Erythroblast (primary cell): ENCODE measurements around the gene DUS1L.
A peak's percentile ranks its signal among the peaks of the same experiment; 100 is the strongest.

Experiments
- DNase-seq, 2 experiments: peaks; one replicate each; lab custom pipeline; 2025; lab: John Stamatoyannopoulos, UW
- GATA1 ChIP-seq: IDR thresholded peaks from 2 replicates; pipeline ENCODE4 v1.6.1; 2011; ENCODE audit warnings: low read depth, mild to moderate bottlenecking, control low read depth, low read length, moderate library complexity
- POLR2A ChIP-seq: IDR thresholded peaks from 2 replicates; pipeline ENCODE4 v1.6.1; 2011; ENCODE audit warnings: mild to moderate bottlenecking, low read length

Gene DUS1L

DNA sequence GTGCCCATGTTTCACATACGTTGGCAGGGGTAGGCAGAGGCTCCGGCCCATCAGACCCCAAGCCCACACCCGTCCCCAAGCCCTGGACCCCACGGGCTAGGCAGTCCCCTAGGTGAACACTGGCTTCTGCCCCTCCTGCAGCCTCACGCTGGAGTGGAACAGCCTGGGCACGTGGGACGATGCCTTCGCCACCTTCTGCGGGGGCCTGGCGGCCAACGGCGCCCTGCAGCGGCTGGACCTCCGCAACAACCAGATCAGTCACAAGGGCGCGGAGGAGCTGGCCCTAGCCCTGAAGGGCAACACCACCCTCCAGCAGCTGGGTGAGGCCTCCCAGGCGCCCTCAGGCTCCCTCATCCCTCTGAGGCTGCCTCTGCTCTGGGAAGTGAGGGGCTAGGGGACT lies 40.7 kb downstream of the DUS1L start:
- no peak for DNase-seq
- no peak for TF ChIP-seq POLR2A
- no peak for TF ChIP-seq GATA1

DNA sequence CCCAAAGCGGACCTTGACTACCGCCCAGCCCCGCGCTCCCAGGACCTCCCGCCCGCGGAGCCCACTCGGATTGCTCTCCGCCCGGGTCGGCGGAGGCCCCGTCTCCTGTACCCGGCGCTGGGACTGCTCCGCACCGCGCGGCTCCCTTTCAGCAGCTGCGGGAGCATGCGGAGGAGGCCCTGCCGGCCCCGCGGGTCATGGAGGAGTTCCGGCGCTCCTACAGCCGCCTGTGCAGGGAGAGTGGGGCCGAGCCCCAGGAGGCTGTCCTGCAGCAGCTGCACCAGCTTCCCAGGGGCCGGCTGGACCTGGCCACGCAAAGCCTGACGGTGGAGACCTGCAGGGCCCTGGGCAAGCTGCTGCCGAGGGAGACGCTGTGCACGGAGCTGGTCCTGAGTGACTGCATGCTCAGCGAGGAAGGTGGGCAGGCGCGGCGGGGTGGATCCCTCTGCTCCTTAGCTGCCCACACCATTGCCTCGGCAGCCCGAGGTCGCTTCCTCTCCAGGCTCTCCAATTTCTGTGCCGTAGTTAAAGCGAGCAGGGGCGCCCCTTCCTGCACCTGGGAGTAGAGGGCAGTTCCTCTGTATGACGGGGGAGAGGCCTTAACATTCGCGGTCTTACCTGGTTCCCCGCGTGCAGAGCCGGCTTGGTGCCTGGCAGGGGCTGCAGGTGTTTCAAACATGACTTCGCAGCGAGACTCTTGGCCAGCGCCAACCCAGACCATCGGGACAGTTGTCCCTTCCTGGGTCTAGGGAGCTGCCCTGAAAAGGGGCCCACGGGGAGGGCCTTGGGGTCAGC lies 42.0 kb downstream of the DUS1L start:
- no peak for TF ChIP-seq GATA1
- no peak for TF ChIP-seq POLR2A
- DNase-seq = peak; percentile 63 to 66

DNA sequence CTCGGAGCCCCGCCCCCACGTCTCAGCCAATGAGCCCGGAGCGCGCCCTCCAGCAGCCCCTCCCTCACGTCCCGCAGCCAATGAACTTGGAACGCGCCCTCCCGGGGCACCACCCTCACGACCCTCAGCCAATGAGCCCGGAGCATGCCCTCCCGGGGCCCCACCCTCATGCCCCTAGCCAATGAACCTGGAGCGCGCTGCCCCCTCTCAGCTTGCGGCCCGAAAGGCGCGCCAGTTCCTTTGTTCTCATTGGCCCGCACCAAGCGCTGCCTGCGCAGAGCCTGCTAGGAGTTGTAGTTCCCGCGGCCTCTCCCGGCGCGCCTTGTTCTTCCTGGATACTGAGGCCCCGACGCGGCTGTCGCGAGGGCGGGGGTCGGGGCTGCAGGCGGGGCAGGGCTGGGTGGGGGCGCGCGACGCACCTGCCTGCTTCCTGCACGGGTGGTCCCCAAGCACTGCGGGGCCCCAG lies 42.6 kb downstream of the DUS1L start, which contains the start of gene LRRC45:
TSS of gene LRRC45 (plus strand) at position 325 of the 466 bp plus-strand sequence. CDS start 339 bp downstream, outside the sequence.
- DNase-seq = peak; percentile 100
- TF ChIP-seq GATA1 (no peak), POLR2A (no peak)

DNA sequence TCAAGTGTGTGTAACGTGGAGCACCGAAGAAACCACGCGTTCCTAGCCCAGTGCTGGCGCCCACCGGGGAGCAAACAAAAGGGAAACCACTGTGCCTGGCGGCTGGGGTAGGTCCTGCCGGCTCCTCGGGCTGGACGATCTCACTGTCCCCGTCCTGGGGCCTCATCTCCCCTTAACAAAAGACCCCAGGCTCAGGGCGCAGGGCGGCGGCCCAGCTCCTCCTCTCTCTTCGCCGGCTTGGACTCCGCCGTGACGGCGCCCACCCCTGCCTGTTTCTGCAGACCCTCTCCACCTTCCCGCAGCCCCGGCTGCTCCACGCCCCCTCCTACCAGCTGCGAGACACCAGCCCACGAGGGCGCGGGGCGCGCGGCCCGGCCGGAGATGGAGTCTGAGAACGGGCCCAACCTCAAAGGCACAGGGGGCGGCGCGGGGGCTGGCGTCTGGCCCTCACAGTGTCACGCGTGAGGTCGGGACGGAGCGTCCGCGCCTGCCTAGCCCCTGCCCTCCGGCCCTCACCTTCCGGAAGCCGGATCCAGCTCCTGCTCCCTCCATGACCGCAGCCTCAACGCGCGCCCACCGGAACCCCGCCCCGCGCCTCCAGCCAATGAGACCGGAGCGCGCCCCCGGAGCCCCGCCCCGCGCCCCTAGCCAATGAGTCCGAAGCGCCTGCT lies 43.2 kb downstream of the DUS1L start, which contains the start of gene CENPX:
TSS of gene CENPX (minus strand) at position 569 of the 671 bp plus-strand sequence. CDS start at position 552, 17 bp downstream.
- peak; percentile 41 for TF ChIP-seq POLR2A
- TF ChIP-seq GATA1 = no peak
- peak; percentile 51 to 63 for DNase-seq

DNA sequence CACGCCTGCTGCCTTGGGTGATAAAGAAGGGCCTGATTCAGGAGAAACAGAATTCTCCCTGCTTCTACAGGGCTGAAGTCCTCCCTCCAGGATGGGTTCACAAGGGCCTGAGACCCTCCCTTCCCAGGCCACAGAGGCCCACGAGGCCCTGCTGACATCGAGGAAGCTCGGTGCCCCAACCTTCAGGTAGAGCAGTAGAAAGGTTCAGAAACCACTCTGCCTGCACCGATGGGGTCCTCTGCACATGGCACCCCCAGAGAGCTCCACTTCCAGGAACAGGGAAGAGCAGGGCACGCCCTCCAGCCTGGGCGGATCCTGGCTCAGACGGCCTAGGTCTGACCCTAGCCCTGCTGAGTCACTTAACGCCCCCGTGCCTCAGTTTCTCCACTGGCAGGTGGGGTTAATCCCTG lies 43.7 kb downstream of the DUS1L start:
- DNase-seq = no peak
- no peak for TF ChIP-seq POLR2A
- no peak for TF ChIP-seq GATA1

DNA sequence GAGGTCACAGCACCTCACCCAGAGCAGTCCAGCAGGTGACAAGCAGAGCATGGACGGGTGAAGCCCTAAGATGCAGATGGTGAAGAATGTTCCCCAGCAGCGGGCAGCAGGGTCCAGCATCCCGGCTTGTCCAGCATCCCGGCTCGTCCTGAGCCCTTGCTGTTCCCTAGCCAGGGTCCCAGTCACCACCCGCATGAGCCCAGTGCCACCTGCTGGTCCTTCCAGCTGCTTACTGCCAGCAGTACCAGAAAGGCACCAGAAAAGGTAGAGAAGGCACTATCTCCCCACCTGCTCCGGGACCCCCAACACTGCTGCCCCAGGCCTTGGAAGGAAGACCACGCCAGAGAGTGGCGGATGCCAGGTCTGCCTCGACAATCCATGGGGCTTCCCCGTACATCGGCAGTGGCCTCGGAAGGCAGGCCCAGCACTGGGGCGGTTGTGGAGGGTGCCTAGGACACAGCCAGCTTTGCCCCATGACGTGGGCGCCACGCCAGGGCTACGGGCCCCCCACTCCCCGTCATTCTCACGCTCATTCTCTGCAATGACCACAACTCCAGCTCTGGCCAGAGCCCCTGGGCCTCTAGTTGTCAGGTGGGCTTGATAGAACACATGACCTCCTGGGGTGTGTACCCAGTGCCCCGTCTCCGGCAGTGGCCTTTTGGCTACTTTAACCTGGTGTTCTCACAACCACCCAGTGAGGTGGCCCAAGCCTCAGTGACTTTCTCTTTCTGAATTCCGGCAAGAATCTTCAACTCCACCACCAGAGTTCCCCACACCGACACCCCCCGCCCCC lies 44.3 kb downstream of the DUS1L start:
- DNase-seq = peak; percentile 67 to 69
- TF ChIP-seq POLR2A = no peak
- TF ChIP-seq GATA1 = no peak

DNA sequence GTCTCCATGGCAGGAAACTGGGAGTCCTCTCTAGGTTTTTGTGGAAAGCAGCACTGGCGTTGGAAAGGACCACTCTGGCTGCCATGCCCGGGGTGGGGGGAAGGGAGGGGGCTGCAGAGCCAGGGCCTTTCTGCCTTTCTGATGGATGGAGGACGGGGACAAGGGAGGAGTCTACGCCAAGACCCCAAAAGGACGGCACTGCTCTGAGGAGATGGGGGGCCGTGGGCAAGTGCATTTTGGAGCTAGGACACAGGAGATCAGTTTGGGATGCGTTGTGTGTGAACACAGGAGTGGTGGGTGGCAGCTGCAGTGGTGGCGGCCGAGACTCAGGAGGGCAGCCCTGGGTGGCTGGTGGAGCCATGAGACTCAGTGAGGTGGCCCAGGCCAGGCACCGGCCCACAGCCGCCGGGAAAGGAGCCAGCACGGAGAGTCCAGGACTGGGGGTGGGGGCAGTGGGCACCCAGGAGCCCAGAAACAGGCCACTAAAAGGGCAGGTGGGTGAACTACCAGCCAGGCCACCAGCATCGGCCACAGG lies 45.0 kb downstream of the DUS1L start:
- TF ChIP-seq POLR2A (no peak), GATA1 (no peak)
- no peak for DNase-seq

DNA sequence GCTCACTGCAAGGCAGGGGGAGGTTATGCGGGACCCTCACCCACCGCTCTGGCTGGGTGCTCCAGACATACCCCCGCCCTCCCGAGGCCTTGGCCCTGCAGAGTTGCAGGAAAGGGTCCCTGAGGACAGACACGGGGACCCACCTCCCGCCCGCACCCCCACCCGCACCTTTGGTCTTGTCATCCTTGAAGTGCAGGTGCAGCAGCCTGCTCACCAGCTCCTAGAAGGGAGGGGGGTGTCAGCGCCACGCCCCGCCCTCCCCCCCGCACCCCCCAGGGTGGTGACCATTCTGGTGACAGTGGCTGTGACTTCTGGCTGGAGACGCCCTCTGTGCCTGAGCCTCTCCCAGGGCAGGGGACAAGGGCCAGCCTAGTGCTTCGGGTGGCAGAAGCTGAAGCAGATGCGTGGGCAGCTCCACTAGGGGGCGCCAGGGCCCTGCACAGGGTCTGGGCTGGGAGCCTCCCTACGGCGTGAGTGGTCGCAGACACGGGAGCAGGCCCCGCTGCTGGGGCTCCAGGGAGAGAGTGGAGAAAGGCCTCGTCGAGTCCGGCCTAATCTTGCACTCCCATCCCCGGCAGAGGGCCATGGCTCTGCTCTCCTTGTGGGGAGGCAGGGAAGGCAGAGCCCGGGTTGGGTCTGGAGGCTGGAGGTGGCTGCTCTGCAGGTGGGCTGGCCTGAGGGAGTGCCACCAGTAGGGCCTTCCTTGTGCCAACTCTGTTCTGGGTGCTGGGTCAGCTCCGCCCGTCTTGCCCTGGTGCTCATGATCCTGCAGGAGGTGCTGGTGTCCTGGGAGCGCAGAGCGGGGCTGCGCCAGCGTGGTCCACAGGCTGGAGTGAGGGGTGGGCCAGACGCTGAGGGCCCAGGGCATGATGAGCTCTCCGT lies 45.7 kb downstream of the DUS1L start:
- DNase-seq = peak; percentile 75 to 83
- TF ChIP-seq POLR2A (no peak), GATA1 (no peak)

DNA sequence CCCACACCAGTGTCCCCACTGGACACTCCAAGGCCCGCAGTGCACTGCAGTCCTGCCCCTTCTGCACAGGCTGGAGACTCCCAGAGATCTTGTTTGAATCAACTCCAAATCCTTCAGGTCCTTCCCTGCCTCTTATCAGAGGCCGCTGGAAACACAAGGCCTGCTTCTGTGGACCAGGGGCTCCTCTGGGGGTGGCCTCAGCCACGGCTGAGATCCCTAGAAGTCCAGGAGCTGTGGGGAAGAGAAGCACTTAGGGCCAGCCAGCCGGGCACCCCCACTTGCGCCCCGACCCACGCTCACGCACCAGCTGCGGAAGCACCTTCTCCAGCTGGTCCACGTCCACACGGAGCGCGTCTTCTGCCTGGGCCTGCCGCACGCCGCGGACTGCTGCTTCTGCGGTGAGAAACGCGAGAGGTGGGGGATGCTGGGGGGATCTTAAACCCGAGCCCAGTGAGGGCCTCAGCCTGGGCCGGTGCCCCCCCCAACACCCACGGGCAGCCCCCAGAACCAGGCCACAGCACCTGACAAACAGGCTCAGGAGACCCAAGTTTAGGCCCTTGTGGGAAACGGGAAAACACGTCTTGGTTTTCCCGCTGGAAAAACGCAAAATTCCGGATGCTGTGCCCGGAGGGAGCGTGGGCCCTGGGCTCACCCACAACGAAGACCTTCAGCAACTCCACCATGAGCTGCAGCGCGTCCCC lies 46.5 kb downstream of the DUS1L start:
- DNase-seq = no peak
- no peak for TF ChIP-seq POLR2A
- no peak for TF ChIP-seq GATA1

DNA sequence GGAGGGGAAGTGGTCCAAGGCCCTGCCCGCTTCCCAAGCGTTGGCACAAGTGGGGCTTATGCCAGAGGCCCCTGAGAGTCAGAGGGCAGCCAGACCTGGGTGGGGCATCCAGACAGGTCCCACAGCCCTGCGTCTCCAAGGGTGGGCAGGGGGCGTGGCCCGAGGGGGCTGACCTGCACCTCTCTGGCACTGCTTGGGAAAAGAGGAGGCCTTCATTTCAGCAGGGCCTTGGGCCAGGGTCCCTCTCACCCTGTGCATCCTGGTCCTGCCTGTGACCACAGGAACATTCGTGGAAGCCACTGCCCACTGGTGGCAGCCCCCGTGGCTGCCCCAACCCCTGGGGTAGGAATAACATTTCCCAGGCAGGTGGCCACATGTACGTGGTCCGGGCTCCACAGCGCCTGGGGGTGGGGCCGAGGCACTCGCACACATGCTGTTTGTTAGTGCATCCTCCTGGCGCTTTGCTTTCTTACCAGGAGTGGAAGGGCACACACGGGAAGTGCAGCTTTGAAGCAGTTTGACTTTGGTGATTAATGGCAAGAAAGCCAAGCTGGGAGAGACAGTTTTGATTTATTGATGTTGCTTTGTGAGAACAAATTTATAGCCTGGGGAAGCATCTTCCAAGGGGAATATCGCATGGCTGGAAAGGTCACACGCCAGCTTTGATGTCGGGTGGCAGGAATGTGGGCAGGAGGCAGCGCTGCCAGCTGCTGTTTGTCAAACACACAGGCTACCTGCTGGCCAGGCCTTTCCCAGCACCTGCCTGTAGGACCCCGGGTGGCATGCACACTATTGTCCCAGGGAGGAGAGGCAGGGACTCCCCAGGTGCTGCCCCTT lies 47.2 kb downstream of the DUS1L start:
- TF ChIP-seq POLR2A (no peak), GATA1 (no peak)
- no peak for DNase-seq

DNA sequence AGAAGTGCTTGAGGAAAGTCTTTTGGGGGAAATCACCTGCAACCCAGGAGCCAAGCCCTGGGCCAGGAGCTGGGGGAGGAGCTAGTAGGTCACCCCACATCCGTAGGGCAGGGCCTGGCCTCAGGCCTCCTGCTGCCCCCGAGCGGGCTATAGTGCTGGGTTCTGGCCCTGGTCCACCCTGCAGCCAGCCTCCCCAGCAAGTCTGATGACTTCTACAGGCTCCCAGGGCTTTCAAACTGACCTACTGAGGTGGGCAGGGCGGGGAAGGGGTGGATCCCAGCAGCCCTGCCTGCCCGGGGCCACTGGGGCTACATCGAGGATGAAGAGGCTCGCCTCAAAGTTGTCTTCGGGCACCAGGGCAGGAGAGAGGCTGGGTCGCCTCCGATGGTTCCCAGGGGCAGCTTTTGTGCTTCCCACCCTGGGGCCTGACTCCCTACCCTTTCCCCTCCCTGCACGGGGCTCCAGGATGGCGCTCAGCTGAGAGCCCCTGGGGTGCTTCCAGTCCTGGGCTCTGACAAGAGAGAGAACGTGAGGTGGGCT lies 47.9 kb downstream of the DUS1L start:
- TF ChIP-seq GATA1 = no peak
- no peak for TF ChIP-seq POLR2A
- no peak for DNase-seq
